ENCODE data around the gene NUBP1.
"Not testable (repeated sequence)": the region's sequence is repeated elsewhere in the genome, so short reads cannot be mapped to it uniquely, and the experiment has no call there.

Gene NUBP1

DNA sequence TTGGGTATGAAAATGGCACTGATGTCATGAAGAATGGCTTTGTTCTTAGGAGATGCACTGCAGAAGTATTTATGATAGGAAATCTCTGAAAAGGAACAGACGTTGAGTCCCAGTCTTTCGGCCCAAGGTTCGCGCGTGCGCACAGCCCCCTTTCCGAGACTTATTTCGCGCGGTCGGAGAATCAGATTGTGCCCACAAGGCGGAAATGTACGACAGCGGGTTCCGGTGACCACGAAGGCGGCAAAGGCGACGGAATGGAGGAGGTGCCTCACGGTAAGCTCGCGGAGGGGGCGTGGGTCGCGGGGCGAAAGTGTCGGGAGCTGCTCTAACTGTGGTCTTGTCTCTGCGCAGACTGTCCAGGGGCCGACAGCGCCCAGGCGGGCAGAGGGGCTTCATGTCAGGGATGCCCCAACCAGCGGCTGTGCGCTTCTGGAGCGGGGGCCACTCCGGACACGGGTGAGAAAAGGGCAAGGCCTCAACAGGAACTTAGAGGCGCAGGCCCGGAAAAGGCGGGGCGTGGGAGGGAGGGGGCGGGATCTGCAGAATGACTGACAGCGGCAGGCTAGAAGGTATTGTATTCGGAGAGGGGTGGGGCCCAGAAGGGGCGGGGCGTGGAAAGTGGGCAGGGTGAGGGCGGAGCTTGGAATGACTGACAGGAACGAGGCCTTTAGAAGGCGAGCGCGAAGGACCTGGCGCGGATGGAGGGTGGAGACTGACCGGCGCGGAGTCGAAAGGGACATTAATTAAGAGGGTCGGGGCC, at the start of gene NUBP1:
NUBP1 (plus strand) TSS at position 233 of the 760 bp plus-strand sequence; CDS start at position 255, 22 bp downstream.
- DNase-seq, result peak; percentile 100

DNA sequence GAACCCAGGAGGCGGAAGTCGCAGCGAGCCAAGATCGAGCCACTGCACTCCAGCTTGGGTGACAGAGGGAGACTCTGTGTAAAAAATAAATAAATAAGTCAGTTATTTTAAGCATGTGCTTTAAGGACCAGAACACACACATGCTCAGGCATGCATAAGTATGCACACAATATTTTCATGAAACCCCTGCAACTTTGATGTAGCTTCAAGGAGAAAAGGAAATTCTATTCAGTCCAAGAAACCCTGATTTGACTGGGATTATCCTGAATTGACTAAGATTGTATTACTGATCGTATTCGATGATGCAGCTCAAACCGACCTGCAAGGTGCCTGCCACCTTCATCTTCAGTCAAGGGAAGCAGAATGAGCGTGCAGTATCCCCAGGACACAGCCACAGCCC, 49.8 kb upstream of the NUBP1 start:
- DNase-seq, result no peak

DNA sequence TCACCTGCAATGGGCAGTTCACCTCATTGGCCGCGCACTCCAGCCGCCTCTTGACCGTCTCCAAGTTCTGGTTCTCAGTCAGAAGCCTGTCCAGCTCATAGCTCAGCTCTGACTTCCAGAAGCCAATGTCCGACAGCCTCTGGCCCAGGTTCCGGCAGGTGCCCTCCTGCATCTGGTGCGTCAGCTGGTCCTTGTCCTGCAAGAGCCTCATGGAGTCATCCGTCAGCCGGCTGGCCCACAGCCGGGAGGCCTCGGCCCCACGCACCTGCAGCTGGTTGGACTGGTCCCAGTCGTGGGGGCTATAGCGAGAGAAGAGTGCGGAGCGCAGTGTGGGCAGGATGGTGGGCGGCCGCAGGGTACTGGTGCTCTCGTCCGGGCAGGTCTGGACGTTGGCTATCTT, 49.3 kb upstream of the NUBP1 start:
- no peak for DNase-seq

DNA sequence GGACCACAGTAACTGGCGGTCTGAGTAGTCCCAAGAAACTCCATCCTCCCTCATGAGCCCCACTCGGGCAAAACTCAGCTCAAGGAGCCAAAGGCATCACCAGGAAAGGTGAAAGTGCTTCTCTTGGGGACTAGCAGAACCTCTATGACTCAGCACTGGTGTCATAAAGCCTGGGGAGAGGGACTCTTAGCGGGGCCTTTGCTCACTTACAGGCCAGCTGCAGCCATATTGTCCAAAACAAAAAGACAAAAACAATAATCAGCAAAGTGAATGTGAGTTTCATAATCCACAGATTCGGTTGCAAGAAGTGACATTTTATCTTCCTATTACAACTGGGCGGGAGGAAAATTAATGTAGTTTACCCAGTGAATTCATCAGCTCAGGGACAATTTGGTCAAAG, 48.8 kb upstream of the NUBP1 start, which contains the start of gene TEKT5:
TEKT5 (minus strand) TSS at position 101 of the 400 bp plus-strand sequence; CDS start at position 44, 57 bp downstream.
- DNase-seq, result no peak

DNA sequence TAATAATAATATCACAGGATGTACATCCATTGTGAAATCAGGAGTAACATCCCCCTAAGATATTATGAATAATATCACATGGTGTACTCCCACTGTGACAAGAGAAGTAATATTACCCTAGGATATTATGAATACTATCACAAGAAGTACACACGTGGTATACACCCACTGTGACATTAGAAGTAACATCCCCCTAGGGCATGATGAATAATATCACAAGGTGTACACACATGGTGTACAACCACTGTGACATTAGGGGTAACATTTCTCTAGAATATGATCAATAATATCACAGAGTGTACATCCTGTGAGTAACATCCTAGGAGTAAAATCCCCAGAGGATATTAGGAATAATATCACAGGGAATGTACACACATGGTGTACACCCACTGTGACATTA, 43.9 kb upstream of the NUBP1 start:
- no peak for DNase-seq

DNA sequence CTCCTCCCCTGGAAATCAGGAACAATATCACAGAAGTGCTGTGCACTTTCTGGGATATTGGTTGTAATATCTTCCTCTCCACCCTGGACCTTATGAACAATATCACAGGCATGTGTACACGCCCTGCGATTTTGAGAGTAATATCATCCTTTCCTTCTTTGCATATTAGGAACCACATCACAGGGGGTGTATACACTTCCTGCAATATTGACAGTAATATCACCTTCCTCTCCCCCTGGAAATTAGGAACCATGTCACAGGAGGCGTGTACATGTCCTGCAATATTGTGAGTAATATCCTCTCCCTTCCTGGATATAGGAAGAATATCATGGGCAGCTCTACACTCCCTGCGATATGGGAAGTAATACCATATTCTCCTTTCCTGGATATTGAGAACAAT, 34.7 kb upstream of the NUBP1 start:
- no peak for DNase-seq

DNA sequence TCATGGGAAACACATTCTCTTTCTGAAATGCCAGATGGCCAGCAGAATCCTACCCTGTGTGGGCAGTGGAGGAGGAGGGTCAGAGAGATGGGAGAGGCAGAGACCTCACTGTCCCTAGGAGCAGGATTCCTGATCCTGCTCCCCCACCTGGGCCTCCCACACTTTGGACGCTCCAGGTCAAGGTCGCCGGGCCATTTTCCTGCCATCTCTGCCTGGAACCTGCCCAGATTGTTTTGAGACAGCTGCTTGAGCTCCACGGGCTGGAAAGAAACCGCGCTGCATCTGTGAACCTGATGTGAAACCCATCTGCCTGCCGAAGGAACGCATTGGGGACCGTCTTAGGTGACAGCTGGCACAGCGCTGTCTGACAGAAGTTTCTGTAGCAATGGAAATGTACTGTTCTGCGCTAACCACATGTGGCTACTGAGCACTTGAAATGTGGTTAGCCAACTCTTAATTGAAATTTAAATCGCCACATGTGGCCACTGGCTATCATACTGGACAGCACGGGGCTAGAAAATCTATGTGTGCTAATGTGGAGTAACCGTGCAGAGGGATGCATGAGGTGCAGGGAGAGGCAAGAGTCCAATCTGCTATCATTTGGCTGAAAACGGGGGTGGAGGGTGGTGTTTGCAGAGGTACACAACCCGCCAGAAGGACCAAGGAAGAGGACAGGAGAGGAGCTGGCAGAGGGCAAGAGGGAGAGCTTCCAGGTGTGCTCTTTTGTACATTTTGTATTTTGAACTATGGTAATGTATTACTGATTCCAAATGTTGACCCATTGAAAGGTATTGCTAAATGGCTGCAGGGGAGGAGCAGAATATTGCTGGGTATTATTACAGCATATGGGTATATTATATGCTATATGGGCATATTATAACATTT, 15.4 kb upstream of the NUBP1 start:
- DNase-seq, result no peak

DNA sequence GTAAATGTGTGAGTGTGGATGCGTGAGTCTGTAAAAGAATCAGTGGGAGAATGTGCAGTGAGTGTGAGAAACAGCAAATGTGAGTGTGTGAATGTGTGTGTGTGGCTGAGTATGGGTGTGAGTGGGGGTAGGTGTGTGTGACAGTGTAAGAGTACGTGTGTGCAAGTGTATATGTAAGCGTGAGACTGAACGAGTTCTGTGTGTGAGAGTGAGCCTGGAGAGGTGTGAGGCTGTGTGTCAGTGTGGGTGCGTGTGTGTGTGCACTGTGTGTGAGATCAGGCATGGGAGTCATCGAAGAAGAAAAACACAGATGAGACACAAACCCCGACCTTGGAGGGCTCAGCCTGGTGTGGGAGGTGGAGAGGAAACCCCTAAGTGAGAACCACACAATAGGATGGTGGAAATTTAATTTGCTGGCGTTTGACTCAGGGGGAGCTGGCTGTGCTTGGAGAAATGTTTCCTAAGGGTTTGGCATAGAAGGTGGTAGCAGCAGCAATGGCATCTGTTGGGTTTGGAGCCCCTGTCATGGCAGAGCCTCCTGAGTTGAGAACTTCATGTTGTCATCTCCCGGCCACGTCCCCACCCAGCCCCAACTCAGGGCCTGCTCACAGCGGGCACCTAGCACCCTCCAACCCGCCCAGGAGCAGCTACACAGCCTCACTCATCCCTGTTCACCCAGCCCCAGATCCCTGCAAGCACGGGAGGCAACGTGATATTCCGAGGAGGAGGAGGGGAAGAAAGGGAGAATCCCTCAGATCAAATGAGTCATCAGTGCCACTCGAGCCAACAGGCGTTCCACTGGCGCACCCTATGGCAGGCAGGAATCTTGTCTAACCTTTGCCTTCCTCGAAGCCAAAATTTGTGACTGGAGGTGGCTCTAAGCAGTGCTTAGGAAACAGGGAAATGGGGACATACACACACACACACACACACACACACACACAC, 14.3 kb upstream of the NUBP1 start:
- DNase-seq, result no peak

DNA sequence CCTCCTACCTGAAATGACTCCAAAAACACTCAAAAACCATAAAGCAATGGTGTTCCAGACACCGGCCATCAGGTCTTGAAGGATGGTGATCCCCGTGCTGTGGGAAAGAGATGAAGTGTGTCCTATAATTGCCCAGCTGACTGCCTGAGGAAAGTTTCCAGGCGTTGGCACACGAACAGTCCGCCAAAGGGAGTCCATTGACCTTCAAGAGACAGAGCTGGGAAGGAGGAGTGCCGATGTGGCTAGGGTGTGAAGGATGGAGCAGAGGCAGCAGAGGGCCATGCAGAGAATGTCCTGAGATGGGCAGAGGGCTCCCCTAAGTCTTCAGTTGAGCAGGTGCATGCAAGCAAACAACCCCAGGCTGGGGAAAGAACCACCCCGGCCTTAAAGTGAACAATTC, 11.9 kb upstream of the NUBP1 start:
- no peak for DNase-seq

DNA sequence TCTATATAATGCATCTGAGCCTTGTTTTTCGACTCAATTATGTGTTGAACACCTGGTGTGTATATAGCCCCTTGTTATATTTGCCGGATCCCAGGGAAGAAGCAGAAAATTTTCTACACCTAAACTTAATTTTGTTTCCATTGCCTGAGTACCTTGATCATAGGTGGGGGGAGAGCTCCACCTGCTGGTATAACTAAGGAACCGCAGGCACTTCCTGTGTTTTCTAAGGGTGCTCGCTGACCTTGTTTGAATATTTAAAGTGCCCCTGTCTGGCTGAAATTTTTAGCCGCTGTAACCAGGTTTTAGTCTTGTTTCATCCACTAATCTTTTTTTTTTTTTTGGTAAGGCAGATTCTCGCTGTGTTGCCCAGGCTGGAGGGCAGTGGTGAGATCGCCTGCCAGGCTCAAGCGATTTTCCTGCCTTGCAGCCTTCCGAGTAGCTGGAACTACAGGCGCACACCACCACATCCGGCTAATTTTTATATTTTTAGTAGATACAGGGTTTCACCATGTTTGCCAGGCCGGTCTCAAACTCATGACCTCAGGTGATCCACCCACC, 6.5 kb upstream of the NUBP1 start:
- peak; percentile 72 to 75 for DNase-seq

DNA sequence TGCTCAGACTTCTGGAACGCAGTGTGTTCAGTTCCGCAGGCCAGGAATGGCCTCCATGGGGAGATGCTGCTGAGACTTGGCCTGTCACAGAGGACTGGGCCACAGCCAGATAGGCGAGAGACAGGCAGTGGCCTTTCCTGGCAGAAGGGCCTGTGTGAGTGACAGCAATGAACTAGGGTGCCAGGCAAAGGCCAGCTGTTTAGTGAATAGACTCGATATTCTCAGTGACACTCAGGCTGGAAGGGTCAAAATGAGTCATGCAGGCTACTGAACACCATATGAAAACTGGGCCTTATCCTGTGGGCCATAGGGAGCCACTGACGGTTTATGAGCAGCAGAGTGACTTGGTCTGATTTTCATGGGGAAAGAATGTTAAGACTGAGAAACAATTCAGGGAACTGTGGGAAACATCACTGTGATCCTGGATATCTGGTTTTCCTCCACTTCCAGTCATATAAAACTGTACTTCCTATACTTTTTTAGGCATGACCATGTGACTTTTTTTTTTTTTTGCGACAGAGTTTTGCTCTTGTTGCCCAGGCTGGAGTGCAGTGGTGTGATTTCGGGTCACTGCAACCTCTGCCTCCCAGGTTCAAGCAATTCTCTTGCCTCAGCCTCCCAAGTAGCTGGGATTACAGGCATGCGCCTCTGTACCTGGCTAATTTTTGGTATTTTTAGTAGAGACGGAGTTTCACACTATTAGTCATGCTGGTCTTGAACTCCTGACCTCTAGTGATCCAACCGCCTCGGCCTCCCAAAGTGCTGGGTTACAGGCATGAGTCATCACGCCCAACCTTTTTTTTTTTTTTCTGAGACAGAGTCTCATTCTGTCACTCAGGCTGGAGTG, 5.2 kb upstream of the NUBP1 start:
- peak; percentile 68 to 70 for DNase-seq

DNA sequence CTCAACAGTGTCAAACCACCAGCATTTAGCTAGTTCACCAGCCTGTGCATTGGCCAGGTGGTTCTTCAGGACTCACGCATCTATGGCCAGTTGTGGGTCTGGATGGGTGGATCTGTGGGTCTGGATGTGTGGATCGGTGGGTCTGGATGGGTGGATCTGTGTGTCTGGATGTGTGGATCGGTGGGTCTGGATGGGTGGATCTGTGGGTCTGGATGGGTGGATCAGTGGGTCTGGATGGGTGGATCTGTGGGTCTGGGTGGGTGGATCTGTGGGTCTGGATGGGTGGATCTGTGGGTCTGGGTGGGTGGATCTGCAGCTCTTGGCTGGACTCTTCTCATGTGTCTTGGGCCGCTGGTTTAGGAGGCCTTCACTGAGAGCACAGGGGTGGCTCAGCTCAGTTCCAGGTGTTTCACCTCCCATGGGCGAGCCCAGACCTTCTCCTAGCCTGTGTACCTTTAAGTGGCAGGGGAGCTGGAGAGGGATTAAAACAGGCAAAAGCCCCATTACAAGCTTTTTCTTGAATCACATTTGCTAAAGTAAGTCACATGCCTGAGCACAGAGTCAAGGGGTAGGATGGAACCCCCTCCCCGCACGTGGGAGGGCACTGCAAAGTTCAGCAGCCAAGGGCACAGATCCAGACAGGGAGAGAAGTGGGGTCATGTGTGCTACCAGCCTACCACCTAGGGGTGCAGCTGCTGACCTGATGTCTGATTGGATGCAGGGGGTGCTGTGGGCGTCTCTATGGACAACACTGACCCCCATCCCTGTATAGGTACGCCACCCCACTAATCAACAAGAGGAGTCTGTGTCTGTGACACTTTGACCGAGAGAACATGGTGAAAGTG, 3.4 kb upstream of the NUBP1 start:
- no peak for DNase-seq

DNA sequence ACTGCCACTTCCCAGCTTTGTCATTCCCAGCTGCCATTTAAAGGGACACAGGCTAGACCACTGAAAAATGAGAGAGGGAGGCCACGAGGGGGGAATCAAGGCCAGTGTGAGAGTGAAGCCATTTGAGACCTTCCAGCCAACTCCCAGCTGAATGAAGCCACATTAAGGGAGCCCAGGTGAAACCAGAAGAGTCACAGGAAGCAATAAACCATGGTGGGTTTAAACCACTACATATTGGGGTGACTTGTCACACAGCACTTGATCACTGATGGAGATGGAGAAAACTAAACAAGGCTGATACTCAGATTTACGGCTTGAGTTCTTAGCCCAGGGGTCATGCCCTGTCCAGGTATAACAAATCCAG, 2.8 kb upstream of the NUBP1 start:
- no peak for DNase-seq

DNA sequence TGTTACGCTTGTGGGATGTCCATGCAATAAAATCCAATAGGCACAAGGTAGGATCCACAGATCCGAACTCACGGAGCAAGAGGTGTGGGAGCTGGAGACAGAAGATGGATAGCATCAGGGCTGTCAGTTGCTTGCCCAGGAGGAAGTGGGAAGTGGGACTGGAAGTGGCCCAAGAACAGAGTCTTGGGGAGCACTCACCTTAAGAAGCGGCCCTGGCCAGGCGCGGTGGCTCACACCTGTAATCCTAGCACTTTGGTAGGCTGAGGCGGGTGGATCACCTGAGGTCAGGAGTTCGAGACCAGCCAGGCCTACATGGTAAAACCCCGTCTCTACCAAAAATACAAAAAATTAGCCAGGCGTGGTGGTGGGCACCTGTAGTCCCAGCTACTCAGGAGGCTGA, 2.4 kb upstream of the NUBP1 start:
- DNase-seq, result not testable (repeated sequence)

DNA sequence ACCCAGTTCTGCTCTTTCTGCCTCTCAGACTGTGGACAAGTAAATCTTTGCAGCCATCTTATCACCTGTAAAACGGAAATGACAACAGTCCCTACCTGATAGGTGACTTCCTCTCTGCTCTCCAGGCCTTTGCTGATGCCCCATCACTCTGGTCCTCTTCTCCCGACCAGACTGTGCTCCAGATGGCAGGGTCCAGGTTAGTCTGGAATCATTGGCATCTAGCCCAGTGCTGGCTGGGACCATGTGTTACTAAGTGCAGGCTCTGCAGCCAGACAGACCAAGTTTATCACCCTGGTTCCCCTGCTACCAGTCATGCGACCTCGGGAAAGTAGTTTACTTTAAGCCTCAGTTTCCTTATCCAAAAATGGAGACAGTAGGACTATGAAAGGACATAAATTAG, 1.8 kb upstream of the NUBP1 start:
- no peak for DNase-seq

DNA sequence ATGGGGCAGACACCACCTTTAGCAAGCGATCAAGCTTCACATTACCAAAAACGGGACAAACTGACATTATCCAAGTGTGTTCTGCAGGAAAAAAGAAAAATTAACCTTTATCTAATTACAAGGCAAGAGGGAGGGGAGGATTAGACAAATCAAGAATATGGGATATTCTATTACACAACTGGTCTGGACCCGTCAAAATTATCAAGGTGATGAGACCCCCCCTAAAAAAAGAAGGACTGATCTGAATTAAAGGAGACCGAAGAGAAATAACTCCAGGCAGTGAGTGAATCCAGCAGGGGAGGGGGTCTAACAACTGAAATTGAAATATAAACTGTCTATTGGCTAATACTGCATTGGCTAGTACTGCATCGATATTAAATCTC, 424 bp upstream of the NUBP1 start:
- DNase-seq, result no peak

DNA sequence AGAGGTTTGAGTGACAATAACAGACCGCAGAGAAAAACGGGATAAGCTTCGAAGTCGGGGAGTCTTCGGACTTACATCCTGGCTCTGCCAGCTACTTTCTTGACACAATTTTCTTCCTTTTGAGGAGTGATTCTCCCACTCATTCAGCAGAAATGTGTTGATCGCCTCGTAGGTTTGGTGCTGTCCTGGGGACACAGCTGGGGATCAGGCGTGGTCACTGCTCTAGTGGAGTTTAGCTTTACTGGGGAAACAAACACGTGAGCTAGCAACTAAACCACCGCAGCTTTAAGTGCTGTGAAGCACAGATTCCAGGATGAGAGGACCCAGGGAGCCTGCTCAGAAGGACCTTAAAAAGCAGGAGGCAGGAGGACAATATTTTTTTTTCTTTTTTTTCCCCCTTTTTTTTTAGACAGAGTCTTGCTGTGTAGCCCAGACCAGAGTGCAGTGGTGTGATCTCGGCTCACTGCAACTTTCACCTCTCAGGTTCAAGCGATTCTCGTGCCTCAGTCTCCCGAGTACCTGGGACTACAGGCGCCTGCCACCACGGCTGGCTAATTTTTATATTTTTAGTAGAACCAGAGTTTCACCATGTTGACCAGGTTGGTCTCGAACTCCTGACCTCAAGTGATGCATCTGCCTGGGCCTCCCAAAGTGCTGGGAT, 858 bp downstream of the NUBP1 start:
- no peak for DNase-seq

DNA sequence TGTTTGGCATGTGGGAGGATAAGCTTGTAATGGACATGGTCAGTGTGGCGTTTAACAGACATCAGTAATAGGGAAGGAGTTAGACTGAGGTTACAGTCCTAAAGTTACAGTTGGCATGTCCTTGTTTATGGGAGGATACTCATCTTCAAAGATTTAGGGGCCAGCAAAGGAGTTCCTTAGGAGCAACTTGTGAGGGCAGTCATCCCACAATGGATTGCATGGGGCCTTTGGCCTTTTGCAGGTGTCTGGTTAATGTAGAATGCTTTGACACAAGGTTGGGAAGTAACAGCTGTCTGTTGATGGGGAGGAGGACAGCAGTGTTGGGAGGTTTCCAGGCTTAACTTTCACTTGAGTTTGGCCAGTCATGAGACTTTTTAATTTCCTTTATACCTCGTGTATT, 2.2 kb downstream of the NUBP1 start:
- no peak for DNase-seq

DNA sequence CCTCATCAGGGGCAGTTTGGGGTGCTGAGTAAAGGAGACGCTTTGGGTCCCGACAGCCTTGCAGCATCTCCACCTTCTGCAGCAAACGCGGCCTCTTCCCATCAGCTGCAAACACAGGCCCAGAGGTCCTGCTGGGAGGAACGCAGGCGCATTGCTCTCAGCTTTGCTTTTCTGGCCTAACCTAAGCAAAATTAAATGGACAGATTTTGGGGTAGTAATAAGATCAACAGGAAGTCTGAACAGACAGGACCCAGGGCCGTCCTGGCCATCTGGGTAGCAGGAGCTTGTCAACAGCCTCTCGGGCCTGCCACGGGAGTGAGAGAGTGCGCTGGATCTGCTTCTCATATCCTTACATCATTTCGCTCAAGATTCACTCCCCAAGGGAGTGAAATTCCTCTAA, 7.2 kb downstream of the NUBP1 start:
- no peak for DNase-seq

DNA sequence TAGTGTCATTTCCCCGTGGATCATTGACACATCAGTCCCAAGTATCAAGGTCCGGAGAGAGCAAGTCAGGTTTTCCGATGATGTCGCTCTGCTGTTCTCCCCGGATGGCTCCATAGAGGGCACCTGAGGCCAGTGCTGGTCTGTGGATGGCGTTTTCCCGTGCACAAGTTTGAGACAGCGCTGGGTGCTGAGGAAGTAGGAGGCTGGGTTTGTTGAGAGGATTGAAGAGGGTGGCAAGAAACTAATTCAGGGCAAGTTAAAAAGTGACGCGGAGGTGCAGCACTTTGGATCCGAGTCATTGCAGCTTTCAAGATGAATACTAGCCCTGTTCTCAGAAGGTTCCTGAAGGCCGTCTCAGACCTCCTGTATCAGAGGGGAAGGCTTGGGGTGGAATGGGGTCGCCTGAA, 7.7 kb downstream of the NUBP1 start:
- DNase-seq, result peak; percentile 51 to 54
